ENCODE measurements around the gene DZIP1.

Gene DZIP1

DNA sequence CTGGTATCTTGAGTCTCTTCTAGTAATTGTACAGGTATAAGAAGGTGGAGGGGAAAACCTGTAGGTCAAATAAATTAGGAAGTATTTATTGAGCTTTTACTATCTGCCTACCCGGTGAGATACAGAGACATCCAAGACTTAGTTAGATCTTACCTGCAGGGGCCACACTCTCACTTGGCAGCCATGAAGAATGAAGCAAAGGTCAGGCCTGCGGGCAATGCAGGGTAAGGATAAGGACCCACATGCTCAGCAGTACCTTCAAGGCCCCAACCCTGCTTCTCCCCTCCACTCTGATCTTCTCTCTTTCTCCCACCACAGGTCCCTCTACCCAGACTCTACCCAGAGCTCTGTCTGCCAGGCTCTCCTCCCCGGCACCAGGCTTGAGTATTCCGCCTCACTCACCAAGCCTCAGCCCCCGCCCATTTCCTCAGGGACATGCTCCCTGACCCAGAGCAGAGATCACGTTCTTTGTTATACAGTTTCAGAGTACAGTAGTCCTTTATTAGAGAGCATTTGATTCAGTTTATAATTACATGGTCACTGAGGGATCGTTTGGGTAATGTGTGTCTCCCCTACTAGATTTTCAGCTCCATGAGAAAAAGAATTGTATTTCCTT is 110.9 kb downstream of the DZIP1 start:
- Histone ChIP-seq H3K4me1 (ENCODE audit: control insufficient read depth, insufficient read depth, low read length) (peaks cover 12% of the 10 kb centered on the region), H3K27me3 (ENCODE audit: control insufficient read depth, insufficient read depth, low read length) (no peaks in the 10 kb centered on the region), H3K9ac (ENCODE audit: low read length) (no peak overlapping the region), H3K36me3 (ENCODE audit: control insufficient read depth, insufficient read depth, low read length) (no peaks in the 10 kb centered on the region), H3K9me3 (ENCODE audit: control insufficient read depth, low read length) (no peaks in the 10 kb centered on the region), H3K4me3 (ENCODE audit: low read length) (no peak overlapping the region)

- Histone ChIP-seq H3K9me3 (ENCODE audit: control insufficient read depth, low read length) (no peaks in the 10 kb centered on the region), H3K4me1 (ENCODE audit: control insufficient read depth, insufficient read depth, low read length) (peaks cover 7% of the 10 kb centered on the region), H3K36me3 (ENCODE audit: control insufficient read depth, insufficient read depth, low read length) (no peaks in the 10 kb centered on the region), H3K9ac (ENCODE audit: low read length) (no peak overlapping the region), H3K27me3 (ENCODE audit: control insufficient read depth, insufficient read depth, low read length) (no peaks in the 10 kb centered on the region), H3K4me3 (ENCODE audit: low read length) (no peak overlapping the region)
Observed at GRCh38 chr13:95530178-95530577, 114.3 kb downstream of the DZIP1 start.

Data from mucosa of stomach (tissue), 1 donor.